NB4 (cell line): Measurements from ENCODE around the gene MAST1.
A peak's percentile ranks its signal among the peaks of the same experiment; 100 is the strongest.

Experiments
- DNase-seq: peaks from one replicate; pipeline ENCODE4 v3.0.0; 2010; ENCODE audit warnings: low read depth
- H3K4me3 ChIP-seq: one replicate; pipeline ENCODE4 v1.5.1; 2011; ENCODE audit warnings: mild to moderate bottlenecking, low read depth, low read length, moderate library complexity
- MYC ChIP-seq: IDR thresholded peaks from 2 replicates; pipeline ENCODE4 v1.6.1; 2011; ENCODE audit warnings: low read depth, low read length
- POLR2A ChIP-seq: IDR thresholded peaks from 2 replicates; pipeline ENCODE4 v1.6.1; 2011; ENCODE audit warnings: mild to moderate bottlenecking; ENCODE audit not compliant: insufficient read length; ENCODE audit errors: extremely low read depth
- TF ChIP-seq, protein P1 (sequence below): IDR thresholded peaks from one replicate; pipeline ENCODE4 v1.5.1; 2012; ENCODE audit warnings: low read depth, low read length
- TF ChIP-seq, protein P2 (sequence below): IDR thresholded peaks from 2 replicates; pipeline ENCODE4 v1.6.1; 2011; ENCODE audit warnings: low read depth, low read length

MAST1 gene

DNA sequence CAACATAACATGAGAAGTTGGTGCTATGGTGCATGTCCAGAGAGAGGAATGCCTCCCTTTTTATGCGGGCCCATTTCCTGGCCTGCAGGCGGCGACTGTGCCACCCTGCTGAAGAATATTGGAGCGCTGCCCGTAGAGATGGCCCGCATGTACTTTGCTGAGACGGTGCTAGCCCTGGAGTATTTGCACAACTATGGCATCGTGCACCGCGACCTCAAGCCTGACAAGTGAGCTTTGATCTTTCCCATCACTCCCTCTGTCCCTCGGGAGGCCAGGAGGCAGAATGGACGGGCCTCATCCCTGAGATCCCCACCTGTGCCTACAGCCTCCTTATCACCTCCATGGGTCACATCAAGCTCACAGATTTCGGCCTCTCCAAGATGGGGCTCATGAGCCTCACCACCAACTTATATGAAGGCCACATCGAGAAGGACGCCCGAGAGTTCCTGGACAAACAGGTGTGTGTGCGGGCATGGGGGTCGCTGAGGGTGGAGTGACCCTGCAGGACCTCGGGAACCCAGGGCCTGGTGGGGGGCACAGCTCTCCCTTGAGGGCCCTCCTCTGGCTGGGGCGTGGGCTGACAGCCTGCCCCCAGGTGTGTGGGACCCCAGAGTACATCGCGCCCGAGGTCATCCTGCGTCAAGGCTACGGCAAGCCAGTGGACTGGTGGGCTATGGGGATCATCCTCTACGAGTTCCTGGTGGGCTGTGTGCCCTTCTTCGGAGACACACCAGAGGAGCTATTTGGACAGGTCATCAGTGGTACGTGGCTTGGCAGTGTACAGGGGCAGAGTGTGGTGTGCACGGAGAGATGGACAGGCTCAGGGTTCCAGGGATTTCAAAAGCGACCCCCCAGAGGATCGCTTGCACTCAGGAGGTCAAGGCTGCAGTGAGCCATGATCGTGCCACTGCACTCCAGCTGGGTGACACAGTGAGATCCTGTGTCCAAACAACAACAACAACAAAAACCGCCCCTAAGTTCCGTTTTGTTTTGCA lies 26.7 kb downstream of the MAST1 start:
- DNase-seq, result peak; percentile 33
- TF ChIP-seq, protein P1, sequence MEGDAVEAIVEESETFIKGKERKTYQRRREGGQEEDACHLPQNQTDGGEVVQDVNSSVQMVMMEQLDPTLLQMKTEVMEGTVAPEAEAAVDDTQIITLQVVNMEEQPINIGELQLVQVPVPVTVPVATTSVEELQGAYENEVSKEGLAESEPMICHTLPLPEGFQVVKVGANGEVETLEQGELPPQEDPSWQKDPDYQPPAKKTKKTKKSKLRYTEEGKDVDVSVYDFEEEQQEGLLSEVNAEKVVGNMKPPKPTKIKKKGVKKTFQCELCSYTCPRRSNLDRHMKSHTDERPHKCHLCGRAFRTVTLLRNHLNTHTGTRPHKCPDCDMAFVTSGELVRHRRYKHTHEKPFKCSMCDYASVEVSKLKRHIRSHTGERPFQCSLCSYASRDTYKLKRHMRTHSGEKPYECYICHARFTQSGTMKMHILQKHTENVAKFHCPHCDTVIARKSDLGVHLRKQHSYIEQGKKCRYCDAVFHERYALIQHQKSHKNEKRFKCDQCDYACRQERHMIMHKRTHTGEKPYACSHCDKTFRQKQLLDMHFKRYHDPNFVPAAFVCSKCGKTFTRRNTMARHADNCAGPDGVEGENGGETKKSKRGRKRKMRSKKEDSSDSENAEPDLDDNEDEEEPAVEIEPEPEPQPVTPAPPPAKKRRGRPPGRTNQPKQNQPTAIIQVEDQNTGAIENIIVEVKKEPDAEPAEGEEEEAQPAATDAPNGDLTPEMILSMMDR, result peak; percentile 31
- TF ChIP-seq MYC, result no peak
- H3K4me3 ChIP-seq, result no peak overlapping the region

DNA sequence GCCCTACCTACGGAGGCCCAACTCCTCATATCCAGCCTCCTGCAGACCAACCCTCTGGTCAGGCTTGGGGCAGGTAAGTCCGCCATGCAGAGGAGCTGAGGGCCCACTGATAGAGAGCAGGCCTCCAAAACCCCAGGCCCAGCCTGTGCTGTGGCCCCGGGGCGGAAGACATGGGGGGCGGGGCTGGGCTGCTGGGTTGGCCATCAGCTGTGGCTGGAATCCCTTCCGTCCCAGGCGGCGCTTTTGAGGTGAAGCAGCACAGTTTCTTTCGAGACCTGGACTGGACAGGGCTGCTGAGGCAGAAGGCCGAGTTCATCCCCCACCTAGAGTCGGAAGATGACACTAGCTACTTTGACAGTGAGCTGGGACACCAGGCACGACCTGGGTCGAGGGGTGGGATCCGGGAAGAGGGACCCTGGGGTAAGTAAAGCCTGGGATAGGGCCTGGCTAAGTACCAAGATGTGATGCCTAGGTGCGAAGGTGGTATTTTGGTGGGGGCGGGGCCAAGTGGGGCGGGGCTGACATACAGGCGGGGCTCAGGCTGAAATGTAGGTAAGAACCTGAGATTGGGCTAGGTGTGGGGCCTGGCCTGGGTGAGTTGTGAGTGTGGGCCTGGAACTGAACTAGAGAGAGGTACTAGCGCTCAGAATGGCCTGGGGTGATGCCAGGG lies 27.6 kb downstream of the MAST1 start:
- no peak overlapping the region for H3K4me3 ChIP-seq
- no peak for TF ChIP-seq POLR2A
- TF ChIP-seq, protein P2, sequence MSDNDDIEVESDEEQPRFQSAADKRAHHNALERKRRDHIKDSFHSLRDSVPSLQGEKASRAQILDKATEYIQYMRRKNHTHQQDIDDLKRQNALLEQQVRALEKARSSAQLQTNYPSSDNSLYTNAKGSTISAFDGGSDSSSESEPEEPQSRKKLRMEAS, result no peak
- TF ChIP-seq MYC, result no peak
- TF ChIP-seq, protein P1, result no peak
- no peak for DNase-seq

DNA sequence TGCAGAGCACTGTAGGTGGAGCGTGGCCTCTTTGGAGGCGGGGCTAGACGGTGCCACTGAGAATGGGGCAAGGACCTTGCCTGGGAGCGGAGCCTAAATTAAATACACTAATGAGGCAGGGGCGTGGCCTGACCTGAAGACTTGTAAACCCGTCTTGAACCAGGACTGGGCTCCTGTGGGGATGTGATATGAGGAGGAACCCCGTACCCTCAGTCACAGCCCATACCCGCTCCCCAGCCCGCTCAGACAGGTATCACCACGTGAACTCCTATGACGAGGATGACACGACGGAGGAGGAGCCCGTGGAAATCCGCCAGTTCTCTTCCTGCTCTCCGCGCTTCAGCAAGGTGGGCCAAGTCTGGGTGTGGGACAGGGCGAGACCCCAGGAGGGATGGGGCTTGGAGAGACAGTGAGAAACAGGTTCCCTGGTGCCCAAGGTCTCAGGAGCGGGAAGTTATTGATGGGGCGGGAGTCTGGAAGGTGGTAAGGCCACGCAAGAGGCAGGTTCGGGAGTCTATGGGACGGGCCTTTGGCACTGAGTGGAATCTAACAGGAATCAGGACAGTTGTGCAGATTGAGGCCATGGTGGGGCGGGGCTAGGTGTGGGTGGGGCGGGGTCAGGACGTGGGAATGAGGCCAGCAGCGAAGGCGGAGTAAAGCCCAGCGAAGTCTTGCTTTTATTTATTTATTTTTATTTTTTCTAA lies 28.3 kb downstream of the MAST1 start:
- DNase-seq, result no peak
- no peak overlapping the region for H3K4me3 ChIP-seq
- TF ChIP-seq, protein P1, result no peak
- TF ChIP-seq, protein P2, result no peak
- TF ChIP-seq POLR2A, result no peak

DNA sequence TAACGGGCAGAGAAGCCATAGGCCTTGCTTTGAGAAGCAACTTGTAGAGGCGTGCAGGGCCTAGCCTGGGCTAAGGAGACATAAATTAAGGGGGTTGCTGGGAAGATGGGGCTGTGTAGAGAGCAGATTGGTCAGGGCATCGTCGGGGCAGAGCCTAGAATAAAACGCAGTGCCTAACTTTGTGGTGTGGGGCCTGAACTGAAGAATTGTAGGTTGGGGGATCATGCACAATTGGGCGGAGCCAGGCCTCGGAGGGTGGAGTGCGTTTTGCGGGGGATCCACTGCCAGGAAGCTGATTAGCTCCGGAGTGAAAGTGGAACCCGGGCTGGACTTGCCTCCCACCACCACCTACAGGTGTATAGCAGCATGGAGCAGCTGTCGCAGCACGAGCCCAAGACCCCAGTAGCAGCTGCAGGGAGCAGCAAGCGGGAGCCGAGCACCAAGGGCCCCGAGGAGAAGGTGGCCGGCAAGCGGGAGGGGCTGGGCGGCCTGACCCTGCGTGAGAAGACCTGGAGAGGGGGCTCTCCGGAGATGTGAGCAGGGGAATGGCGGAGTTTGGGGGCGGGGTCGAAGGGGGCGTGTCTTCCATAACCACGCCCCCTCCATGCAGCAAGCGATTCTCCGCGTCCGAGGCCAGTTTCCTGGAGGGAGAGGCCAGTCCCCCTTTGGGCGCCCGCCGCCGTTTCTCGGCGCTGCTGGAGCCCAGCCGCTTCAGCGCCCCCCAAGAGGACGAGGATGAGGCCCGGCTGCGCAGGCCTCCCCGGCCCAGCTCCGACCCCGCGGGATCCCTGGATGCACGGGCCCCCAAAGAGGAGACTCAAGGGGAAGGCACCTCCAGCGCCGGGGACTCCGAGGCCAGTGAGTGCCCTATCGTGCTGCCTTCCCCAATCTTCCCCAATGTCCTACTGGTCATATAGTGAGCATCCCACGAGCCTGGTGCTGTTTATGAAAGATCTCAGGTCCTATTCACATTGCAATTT lies 29.1 kb downstream of the MAST1 start:
- TF ChIP-seq, protein P2, result no peak
- TF ChIP-seq MYC (no peak), POLR2A (no peak)
- TF ChIP-seq, protein P1, result no peak
- no peak for DNase-seq
- no peak overlapping the region for H3K4me3 ChIP-seq

DNA sequence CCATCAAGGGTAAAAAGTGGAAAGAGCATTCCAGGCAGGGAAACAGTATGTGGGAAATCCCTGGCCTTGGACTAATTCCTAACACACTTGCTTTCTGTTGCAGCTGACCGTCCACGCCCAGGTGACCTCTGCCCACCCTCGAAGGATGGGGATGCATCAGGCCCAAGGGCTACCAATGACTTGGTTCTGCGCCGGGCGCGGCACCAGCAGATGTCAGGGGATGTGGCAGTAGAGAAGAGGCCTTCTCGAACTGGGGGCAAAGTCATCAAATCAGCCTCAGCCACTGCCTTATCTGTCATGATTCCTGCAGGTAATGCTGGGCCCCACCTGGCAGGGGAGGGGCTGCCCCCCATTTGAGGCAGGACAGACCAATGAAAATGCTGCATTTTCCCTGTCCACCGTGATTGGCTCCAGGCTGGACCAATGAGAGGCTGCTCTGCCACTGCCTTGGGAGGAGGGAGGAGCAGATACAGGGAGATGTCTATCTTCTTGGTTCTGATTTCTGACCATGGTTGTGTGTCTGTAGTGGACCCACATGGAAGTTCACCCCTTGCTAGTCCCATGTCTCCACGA lies 30.3 kb downstream of the MAST1 start:
- TF ChIP-seq, protein P2, result no peak
- TF ChIP-seq MYC, result no peak
- no peak for TF ChIP-seq POLR2A
- TF ChIP-seq, protein P1, result no peak
- H3K4me3 ChIP-seq, result no peak overlapping the region
- no peak for DNase-seq
